ENCODE results near the gene KIF18B.

Gene KIF18B

GRCh38 chr17:44904001-44904984, 43.3 kb downstream of the KIF18B start:
- no peak for DNase-seq

- DNase-seq: no peak
Observed at GRCh38 chr17:44903012-44903685, 44.4 kb downstream of the KIF18B start.

DNA sequence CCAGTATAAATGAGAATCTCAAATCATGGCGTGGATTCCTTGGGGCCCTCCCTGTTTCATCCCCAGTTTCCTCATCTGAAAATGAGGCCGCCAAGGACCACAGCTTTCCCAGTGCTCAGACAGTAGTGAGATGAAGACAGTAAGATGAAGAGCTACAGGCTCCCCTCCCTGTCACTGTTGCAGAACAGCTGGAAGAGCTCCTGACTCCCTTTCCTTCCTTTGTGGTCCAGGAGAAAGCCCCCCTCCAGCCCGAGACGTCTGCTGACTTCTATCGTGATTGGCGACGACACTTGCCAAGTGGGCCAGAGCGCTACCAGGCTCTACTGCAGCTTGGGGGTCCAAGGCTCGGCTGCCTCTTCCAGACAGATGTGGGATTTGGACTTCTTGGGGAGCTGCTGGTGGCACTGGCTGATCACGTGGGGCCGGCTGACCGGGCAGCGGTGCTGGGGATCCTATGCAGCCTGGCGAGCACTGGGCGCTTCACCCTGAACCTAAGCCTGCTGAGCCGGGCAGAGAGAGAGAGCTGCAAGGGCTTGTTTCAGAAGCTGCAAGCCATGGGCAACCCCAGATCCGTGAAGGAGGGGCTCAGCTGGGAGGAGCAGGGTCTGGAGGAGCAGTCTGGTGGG, 45.3 kb downstream of the KIF18B start:
- no peak for DNase-seq

- no peak for DNase-seq
Observed at GRCh38 chr17:44901411-44901921, 46.1 kb downstream of the KIF18B start.

GRCh38 chr17:44900894-44901293, 46.7 kb downstream of the KIF18B start:
- DNase-seq: no peak

GRCh38 chr17:44899074-44899782, 48.3 kb downstream of the KIF18B start, which contains the start of gene EFTUD2:
EFTUD2 (minus strand) TSS chr17:44899445; CDS start chr17:44894521, 4,924 bp downstream.
- peak; percentile 89 for DNase-seq

- DNase-seq: no peak
Observed at GRCh38 chr17:44898768-44899073, 48.9 kb downstream of the KIF18B start.

GRCh38 chr17:44894642-44895041, 52.9 kb downstream of the KIF18B start:
- no peak for DNase-seq

DNA sequence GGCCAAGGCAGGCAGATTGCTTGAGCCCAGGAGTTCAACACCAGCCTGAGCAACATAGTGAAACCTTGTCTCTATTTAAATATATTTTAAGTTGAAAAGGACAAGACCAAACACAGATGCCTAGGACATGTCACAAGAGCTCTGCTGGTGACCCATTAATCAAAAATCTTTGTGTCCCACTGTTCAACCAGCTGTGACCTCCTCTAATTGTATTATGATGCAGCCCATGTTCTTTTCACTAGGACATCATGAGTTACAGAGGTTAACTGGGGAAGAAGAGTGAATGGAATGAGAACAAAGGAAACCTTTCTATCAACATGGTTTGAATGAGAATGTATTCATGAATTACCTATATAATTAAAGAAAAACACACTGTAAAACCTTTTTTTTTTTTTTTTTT, 55.3 kb downstream of the KIF18B start:
- peak; percentile 68 for DNase-seq

DNA sequence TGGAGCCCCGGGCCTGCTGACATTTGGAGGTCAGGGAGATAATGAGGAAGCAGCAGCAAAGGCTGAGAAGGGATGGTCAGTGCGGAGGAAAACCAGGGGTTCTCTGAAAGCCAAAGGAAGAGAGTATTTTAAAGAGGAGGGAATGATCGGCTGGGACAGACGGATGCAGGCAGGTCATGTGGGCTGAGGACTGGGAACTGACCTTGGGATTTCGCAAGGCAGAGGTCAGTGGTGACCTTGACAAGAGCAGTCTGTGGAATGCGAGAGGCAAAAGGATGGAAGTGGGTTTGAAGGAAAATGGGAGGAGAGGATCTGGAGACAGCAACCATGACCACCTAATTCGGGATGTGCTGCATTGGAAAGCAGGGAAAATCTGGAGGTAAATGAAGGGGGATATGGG, 58.6 kb downstream of the KIF18B start:
- no peak for DNase-seq

DNA sequence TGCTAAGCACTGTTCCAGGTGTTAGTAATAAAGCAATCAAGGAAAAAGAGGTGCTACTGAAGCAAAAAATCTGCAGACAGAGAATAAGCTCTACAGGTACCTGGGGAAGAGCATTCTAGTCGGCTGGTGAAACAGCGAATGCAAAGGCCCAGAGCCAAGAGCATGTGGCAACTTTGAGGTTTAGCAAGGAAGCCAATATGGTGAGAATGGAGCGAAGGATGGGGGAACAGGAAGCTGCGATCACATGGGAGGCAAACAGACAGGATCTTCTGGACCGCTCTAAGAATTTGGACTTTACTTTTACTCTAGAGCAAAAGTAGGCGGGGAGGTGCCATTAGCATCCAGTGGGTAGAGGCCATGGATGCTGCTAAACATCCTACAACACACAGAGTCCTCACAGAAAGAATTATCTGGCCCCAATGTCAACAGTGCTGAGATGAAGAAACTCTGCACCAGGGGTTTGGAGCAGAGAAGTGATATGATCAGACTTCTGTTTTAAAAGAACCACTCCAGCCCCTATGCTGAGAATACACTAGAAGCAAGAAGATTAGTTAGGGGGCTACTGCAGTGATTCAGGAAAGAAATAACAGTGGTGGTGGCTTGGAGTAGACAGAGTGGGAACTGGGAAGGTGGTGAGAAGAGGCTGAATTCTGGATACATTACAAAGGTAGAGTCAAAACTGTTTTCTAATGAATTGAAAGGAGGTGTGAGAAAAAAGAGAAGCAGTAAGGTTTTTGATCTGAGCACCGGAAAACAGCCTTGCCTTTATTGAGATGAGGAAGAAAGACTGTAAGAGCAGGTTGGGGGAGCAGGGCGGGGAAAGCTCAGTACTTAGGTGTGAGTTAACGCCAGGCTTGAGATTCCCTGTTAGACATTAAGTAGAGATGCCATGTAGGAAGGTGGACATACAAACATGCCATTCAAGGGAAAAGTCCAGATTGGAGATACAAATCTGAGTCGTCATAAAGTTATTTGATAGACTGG, 59.3 kb downstream of the KIF18B start:
- DNase-seq: no peak

- DNase-seq: no peak
Observed at GRCh38 chr17:44887016-44887415, 60.6 kb downstream of the KIF18B start.

GRCh38 chr17:44884941-44885340, 62.6 kb downstream of the KIF18B start:
- DNase-seq: no peak

GRCh38 chr17:44881145-44881544, 66.4 kb downstream of the KIF18B start:
- DNase-seq: no peak

DNA sequence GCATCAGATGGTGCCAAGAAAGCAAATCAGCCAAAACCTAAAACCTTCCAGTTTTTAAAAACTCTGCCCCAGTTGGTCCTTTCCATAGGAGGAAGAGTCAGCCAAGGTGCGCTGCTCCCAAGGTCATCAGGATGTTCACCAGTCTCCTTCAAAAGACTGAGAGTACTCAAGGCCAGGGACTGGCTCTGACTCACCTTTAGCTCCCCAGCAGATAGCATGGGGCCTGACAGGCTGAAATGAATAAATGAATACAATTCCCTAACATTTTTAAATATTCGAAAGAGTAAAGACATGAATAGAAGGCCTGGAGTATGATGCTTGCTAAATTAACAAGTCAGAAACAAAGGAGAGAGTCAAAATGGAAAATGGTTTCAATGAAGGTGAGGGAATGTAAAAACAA, 67.5 kb downstream of the KIF18B start:
- no peak for DNase-seq

- DNase-seq: no peak
Observed at GRCh38 chr17:44879376-44879775, 68.2 kb downstream of the KIF18B start.

- peak; percentile 34 for DNase-seq
Observed at GRCh38 chr17:44878627-44879221, 68.8 kb downstream of the KIF18B start.

DNA sequence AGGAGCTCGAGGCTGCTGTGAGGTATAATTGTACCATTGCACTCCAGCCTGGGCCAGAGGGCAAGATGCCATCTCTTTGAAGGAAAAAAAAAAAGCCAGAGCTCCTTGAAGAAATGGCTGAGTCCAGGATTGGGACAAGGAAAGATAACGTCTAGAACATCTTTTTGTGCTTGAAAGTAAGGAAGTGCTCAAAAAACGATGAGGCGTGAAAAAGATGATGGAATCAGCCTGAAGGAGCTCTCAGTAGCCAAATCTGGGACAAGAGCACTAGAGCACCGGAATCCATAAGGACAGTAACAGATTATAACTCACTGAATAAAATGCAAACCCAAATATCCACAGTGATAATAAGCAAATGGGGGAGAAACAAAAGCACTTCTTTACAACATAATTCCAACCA, 70.5 kb downstream of the KIF18B start:
- DNase-seq: no peak

DNA sequence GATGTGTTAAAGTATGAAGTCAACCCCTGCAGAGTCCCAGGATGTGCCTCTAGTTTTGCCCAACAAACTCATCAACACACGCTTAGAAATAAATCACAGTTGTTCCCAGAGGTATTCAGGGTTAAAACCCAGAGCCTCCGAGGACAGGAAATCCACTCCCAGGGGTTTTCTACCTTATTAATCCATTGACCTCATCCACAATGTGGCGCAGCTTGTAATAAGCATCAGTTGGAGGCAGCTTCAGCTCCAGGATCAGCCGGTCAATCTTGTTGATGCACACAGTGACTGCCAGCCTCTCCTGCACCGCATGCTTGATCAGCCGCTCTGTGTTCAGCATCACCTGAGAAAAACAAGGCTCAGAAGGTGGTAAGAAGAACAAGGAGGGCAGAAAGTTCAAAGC, 71.8 kb downstream of the KIF18B start:
- no peak for DNase-seq

Measured in NCI-H146 (cell line).